OCI-LY7 (cell line): Measurements from ENCODE around the gene GFI1B. TPM values are rescaled to one million over a fixed set of nuclear protein-coding genes. Genes with fewer than 3 reads are reported as not detected.

Experiments
- BruUV-seq: library from RNA; stranded (reverse); fragments of 400-500 nt; replicated peaks from 2 replicates; lab custom pipeline; 2021; lab: Mats Ljungman, UMichigan
- CTCF ChIA-PET: fragments of 300-600 bp; sonication (Branson Sonifier 250); formaldehyde crosslinking; loops from one replicate; lab custom pipeline; 2022; ENCODE audit warnings: antibody characterized with exemption; ENCODE audit not compliant: unreplicated experiment; lab: Charles Lee
- POLR2A ChIA-PET: fragments of 300-600 bp; sonication (Branson Sonifier 250); formaldehyde crosslinking; loops from one replicate; lab custom pipeline; 2022; ENCODE audit warnings: antibody characterized with exemption; lab: Charles Lee
- DNase-seq: peaks from one replicate; pipeline ENCODE4 v3.0.0-alpha.2; 2015; ENCODE audit warnings: low spot score
- H2AFZ ChIP-seq: fragments of 200-600 bp; sonication (generic), shearing (Covaris generic); 2 replicates; pipeline ENCODE4 v1.6.1; 2014; ENCODE audit warnings: mild to moderate bottlenecking, antibody characterized with exemption, low read length, moderate library complexity
- H3K27ac ChIP-seq: fragments of 200-600 bp; sonication (generic); 2 replicates; pipeline ENCODE4 v1.5.1; 2014; ENCODE audit warnings: mixed run types, low read depth, mild to moderate bottlenecking, moderate library complexity, low read length, inconsistent platforms; ENCODE audit not compliant: poor library complexity, severe bottlenecking
- H3K36me3 ChIP-seq: fragments of 200-600 bp; sonication (generic); 2 replicates; pipeline ENCODE4 v1.6.1; 2014; ENCODE audit warnings: mild to moderate bottlenecking, antibody characterized with exemption, low read length, moderate library complexity, mixed read lengths; ENCODE audit not compliant: insufficient read depth
- H3K4me1 ChIP-seq: fragments of 200-600 bp; sonication (generic); 2 replicates; pipeline ENCODE4 v1.5.1; 2014; ENCODE audit warnings: mild to moderate bottlenecking, low read length; ENCODE audit not compliant: insufficient read depth, poor library complexity, severe bottlenecking
- H3K4me2 ChIP-seq: fragments of 200-600 bp; sonication (generic); 2 replicates; pipeline ENCODE4 v1.6.1; 2014; ENCODE audit warnings: mild to moderate bottlenecking, low read length
- H3K4me3 ChIP-seq: fragments of 200-600 bp; sonication (generic); 2 replicates; pipeline ENCODE4 v1.5.1; 2014; ENCODE audit warnings: mild to moderate bottlenecking, low read depth, low read length; ENCODE audit not compliant: poor library complexity, severe bottlenecking
- H3K79me2 ChIP-seq: fragments of 200-600 bp; sonication (generic); 2 replicates; pipeline ENCODE4 v1.6.1; 2016; ENCODE audit warnings: low read depth, mild to moderate bottlenecking, low read length, moderate library complexity, mixed read lengths; ENCODE audit not compliant: insufficient read depth
- H3K9me2 ChIP-seq: fragments of 200-600 bp; sonication (generic); 2 replicates; pipeline ENCODE4 v1.6.1; 2016; ENCODE audit warnings: mild to moderate bottlenecking, low read length, mixed read lengths; ENCODE audit not compliant: insufficient read depth
- H3K9me3 ChIP-seq: fragments of 200-600 bp; sonication (generic); 2 replicates; pipeline ENCODE4 v1.6.1; 2014; ENCODE audit warnings: mild to moderate bottlenecking, mixed run types, low read length, mixed read lengths
- H4K20me1 ChIP-seq: fragments of 200-600 bp; sonication (generic); 2 replicates; pipeline ENCODE4 v1.6.1; 2014; ENCODE audit warnings: mild to moderate bottlenecking, antibody characterized with exemption, low read length, moderate library complexity, mixed read lengths; ENCODE audit not compliant: insufficient read depth
- CTCF ChIP-seq: fragments of 200-600 bp; sonication (generic); conservative IDR thresholded peaks from 2 replicates; pipeline ENCODE4 v1.5.1; 2014; ENCODE audit warnings: mild to moderate bottlenecking, antibody characterized with exemption, low read length, moderate library complexity, mixed read lengths
- EZH2phosphoT487 ChIP-seq: fragments of 200-600 bp; sonication (generic); IDR thresholded peaks from 2 replicates; pipeline ENCODE4 v1.6.1; 2018; ENCODE audit warnings: low read depth, borderline replicate concordance, mild to moderate bottlenecking, mixed run types, antibody characterized with exemption, low read length, moderate library complexity, mixed read lengths
- intact Hi-C: fragments of 100-400 bp; cut with micrococcal nuclease; formaldehyde crosslinking; loops from one replicate; pipeline ENCODE4 v1.10.0; 2022; ENCODE audit not compliant: unreplicated experiment
- total RNA-seq, 2 experiments: library from RNA; depleted of rRNA in 1 of 2; stranded (reverse); fragments of >200 nt in 1 of 2; shearing (Covaris generic) in 1 of 2; gene quantifications; 2 replicates each; pipeline ENCODE4 v1.2.3, GENCODE V29; 2014 to 2022

Gene GFI1B
- total RNA-seq, 2 experiments from 2014 or later = 0.50 to 4.9 TPM

GRCh38 chr9:132986114-132986513 is 7.6 kb downstream of the GFI1B start:
- Histone ChIP-seq H3K4me2 (no peak overlapping the region), H3K79me2 (no peaks in the 10 kb centered on the region)

GRCh38 chr9:132986640-132987620 is 8.4 kb downstream of the GFI1B start:
- Histone ChIP-seq H3K27ac (no peak overlapping the region), H3K4me2 (no peak overlapping the region), H3K79me2 (no peaks in the 10 kb centered on the region), H4K20me1 (no peaks in the 10 kb centered on the region), H3K4me3 (no peak overlapping the region), H2AFZ (no peak overlapping the region), H3K4me1 (peaks cover 8% of the 10 kb centered on the region), H3K9me3 (no peaks in the 10 kb centered on the region), H3K36me3 (no peaks in the 10 kb centered on the region), H3K9me2 (no peaks in the 10 kb centered on the region)
- DNase-seq = no peak
- CTCF ChIA-PET = no interaction called here
- TF ChIP-seq CTCF (no peak), EZH2phosphoT487 (no peak)
- POLR2A ChIA-PET = no interaction called here
- intact Hi-C loops = no loop called here
- no TSS peak for BruUV-seq

More at GRCh38 chr9:132986114-132986513, 7.6 kb downstream of the GFI1B start:
- no peak overlapping the region for H3K4me3 ChIP-seq
- no peak overlapping the region for H2AFZ ChIP-seq
- no peaks in the 10 kb centered on the region for H3K9me2 ChIP-seq
- ChIA-PET POLR2A (no interaction called here), CTCF (no interaction called here)
- H3K9me3 ChIP-seq = no peaks in the 10 kb centered on the region
- H3K36me3 ChIP-seq = no peaks in the 10 kb centered on the region
- no peak for TF ChIP-seq EZH2phosphoT487
- TF ChIP-seq CTCF = no peak
- H3K27ac ChIP-seq = no peak overlapping the region
- no peak for DNase-seq
- BruUV-seq = no TSS peak
- no peaks in the 10 kb centered on the region for H3K4me1 ChIP-seq
- intact Hi-C loops = no loop called here
- no peaks in the 10 kb centered on the region for H4K20me1 ChIP-seq
